MM.1S (cell line): ENCODE data around the gene LCE7A.

Source experiments
- DNase-seq: peaks from one replicate; pipeline ENCODE4 v3.0.0-alpha.2; 2015
- H2AFZ ChIP-seq: fragments of 300-600 bp; sonication (generic); 2 replicates; pipeline ENCODE4 v1.6.0; 2016; ENCODE audit warnings: antibody characterized with exemption, low read length
- H3F3A ChIP-seq: fragments of 300-600 bp; sonication (generic); 2 replicates; pipeline ENCODE4 v1.6.1; 2016; ENCODE audit warnings: mild to moderate bottlenecking, antibody characterized with exemption, low read length, moderate library complexity, mixed read lengths; ENCODE audit not compliant: insufficient read depth
- H3K27ac ChIP-seq: fragments of 300-600 bp; sonication (generic); 2 replicates; pipeline ENCODE4 v1.5.1; 2016; ENCODE audit warnings: mild to moderate bottlenecking, low read length
- H3K27me3 ChIP-seq: fragments of 300-600 bp; sonication (generic); replicated peaks from 2 replicates; pipeline ENCODE4 v1.6.0; 2016; ENCODE audit warnings: low read length; ENCODE audit not compliant: insufficient read depth
- H3K36me3 ChIP-seq: fragments of 300-600 bp; sonication (generic); replicated peaks from 2 replicates; pipeline ENCODE4 v1.6.1; 2016; ENCODE audit warnings: mild to moderate bottlenecking, low read length, mixed read lengths; ENCODE audit not compliant: insufficient read depth
- H3K4me1 ChIP-seq: fragments of 300-600 bp; sonication (generic); 2 replicates; pipeline ENCODE4 v1.6.1; 2016; ENCODE audit warnings: low read length, mixed read lengths
- H3K4me2 ChIP-seq: fragments of 300-600 bp; sonication (generic); 2 replicates; pipeline ENCODE4 v1.6.0; 2016; ENCODE audit warnings: low read depth, low read length
- H3K4me3 ChIP-seq: fragments of 300-600 bp; sonication (generic); 2 replicates; pipeline ENCODE4 v1.5.1; 2016; ENCODE audit warnings: low read length, mixed read lengths
- H3K79me2 ChIP-seq: fragments of 300-600 bp; sonication (generic); 2 replicates; pipeline ENCODE4 v1.6.1; 2016; ENCODE audit warnings: mixed run types, low read length, mixed read lengths
- H3K9ac ChIP-seq: fragments of 300-600 bp; sonication (generic); 2 replicates; pipeline ENCODE4 v1.6.1; 2016; ENCODE audit warnings: low read length, mixed read lengths
- H3K9me2 ChIP-seq: fragments of 300-600 bp; sonication (generic); replicated peaks from 2 replicates; pipeline ENCODE4 v1.6.1; 2016; ENCODE audit warnings: mild to moderate bottlenecking, low read length, mixed read lengths; ENCODE audit not compliant: insufficient read depth
- H3K9me3 ChIP-seq: fragments of 300-600 bp; sonication (generic); replicated peaks from 2 replicates; pipeline ENCODE4 v1.6.1; 2016; ENCODE audit warnings: mild to moderate bottlenecking, low read length, mixed read lengths; ENCODE audit not compliant: insufficient read depth
- H4K20me1 ChIP-seq: fragments of 300-600 bp; sonication (generic); 2 replicates; pipeline ENCODE4 v1.6.1; 2016; ENCODE audit warnings: mild to moderate bottlenecking, low read length, moderate library complexity, mixed read lengths; ENCODE audit not compliant: insufficient read depth
- CTCF ChIP-seq: fragments of 300-600 bp; sonication (generic); IDR thresholded peaks from 2 replicates; pipeline ENCODE4 v1.5.1; 2016; ENCODE audit warnings: antibody characterized with exemption, low read length, mixed read lengths
- EZH2 ChIP-seq: fragments of 300-600 bp; sonication (generic); optimal IDR thresholded peaks from 2 replicates; pipeline ENCODE3; 2017; ENCODE audit warnings: low read depth, mild to moderate bottlenecking, antibody characterized with exemption, low read length, mixed read lengths
- EZH2phosphoT487 ChIP-seq: fragments of 300-600 bp; sonication (generic); IDR thresholded peaks from 2 replicates; pipeline ENCODE4 v1.6.1; 2018; ENCODE audit warnings: antibody characterized with exemption, low read length

LCE7A gene

GRCh38 chr1:152902636-152903035, 42.8 kb downstream of the LCE7A start:
- Histone ChIP-seq H4K20me1 (no peaks in the 10 kb centered on the region), H3K4me1 (no peaks in the 10 kb centered on the region), H3K27ac (no peak overlapping the region), H3K27me3 (no peaks in the 10 kb centered on the region), H3K79me2 (no peaks in the 10 kb centered on the region), H3K36me3 (no peaks in the 10 kb centered on the region), H3K4me2 (no peak overlapping the region), H2AFZ (no peak overlapping the region), H3K9ac (no peak overlapping the region), H3K4me3 (no peak overlapping the region), H3K9me2 (no peaks in the 10 kb centered on the region), H3K9me3 (no peaks in the 10 kb centered on the region), H3F3A (no peaks in the 10 kb centered on the region)
- TF ChIP-seq EZH2phosphoT487 (no peak), CTCF (no peak), EZH2 (no peak)
- DNase-seq, result no peak

DNA sequence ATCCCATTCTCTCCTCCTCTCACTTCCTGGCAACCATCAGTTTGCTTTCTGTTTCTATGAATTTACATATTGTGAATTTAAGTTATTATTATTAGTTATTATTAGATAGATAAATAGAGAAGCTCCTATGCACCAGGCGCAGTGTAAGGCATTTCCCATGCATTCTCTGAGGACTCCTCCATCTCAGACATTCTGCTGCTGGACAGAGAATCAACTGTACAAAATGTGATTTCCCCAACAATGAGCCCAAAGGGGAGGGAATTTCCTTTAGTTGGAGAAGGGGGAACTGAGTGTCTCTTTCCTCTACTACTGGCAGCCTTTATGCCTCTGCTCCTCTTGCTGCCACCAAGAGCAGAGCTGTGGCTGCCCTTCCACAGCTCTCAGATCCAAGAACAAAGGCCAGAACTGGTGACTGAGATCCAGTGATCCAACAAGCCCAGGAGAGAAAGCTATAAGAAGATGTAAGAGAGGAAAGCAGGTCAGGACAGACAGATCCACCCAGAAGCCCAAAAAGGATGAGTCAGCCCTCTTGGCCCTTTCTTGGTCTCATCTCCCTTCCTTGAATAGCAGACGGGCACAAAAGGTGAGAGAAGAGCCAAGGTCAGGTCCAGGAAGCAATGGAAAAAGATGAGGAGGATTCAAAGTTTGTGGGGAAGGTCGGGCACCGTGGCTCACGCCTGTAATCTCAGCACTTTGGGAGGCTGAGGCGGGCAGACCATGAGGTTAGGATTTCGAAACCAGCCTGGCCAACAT, 45.1 kb downstream of the LCE7A start:
- Histone ChIP-seq H3K79me2 (no peaks in the 10 kb centered on the region), H3K9ac (no peak overlapping the region), H4K20me1 (no peaks in the 10 kb centered on the region), H3K4me3 (no peak overlapping the region), H3K27ac (no peak overlapping the region), H3K9me2 (no peaks in the 10 kb centered on the region), H3K4me1 (no peaks in the 10 kb centered on the region), H3K27me3 (no peaks in the 10 kb centered on the region), H3K9me3 (no peaks in the 10 kb centered on the region), H2AFZ (no peak overlapping the region), H3F3A (no peaks in the 10 kb centered on the region), H3K36me3 (no peaks in the 10 kb centered on the region), H3K4me2 (no peak overlapping the region)
- TF ChIP-seq EZH2, result no peak
- TF ChIP-seq EZH2phosphoT487, result no peak
- TF ChIP-seq CTCF, result no peak
- DNase-seq, result no peak

- Histone ChIP-seq H3K9me2 (no peaks in the 10 kb centered on the region), H3K9ac (no peak overlapping the region), H3K27me3 (no peaks in the 10 kb centered on the region), H4K20me1 (no peaks in the 10 kb centered on the region), H3K4me1 (no peaks in the 10 kb centered on the region), H3F3A (no peaks in the 10 kb centered on the region), H3K9me3 (no peaks in the 10 kb centered on the region), H3K27ac (no peak overlapping the region), H3K79me2 (no peaks in the 10 kb centered on the region), H3K36me3 (no peaks in the 10 kb centered on the region), H2AFZ (no peak overlapping the region), H3K4me3 (no peak overlapping the region), H3K4me2 (no peak overlapping the region)
- TF ChIP-seq CTCF (no peak), EZH2phosphoT487 (no peak), EZH2 (no peak)
- no peak for DNase-seq
Observed at GRCh38 chr1:152906023-152906565, 46.3 kb downstream of the LCE7A start.
